OCI-LY1 (cell line): ENCODE data around the gene NSD2.

Source experiments
- CTCF ChIP-seq: fragments of 200-600 bp; sonication (generic), shearing (Covaris generic); IDR thresholded peaks from 2 replicates; pipeline ENCODE4 v1.5.1; 2017; ENCODE audit warnings: mild to moderate bottlenecking, antibody characterized with exemption, low read length, moderate library complexity, mixed read lengths
- EZH2 ChIP-seq: fragments of 200-600 bp; sonication (generic), shearing (Covaris generic); IDR thresholded peaks from 2 replicates; pipeline ENCODE4 v1.8.0; 2017; ENCODE audit warnings: borderline replicate concordance, mixed run types, mild to moderate bottlenecking, antibody characterized with exemption, low read length, moderate library complexity, mixed read lengths

GRCh38 chr4:1956631-1957030 is 85.4 kb downstream of the NSD2 start:
- TF ChIP-seq EZH2 (no peak), CTCF (no peak)
